CD14-positive monocyte (primary cell): ENCODE results near the gene GRID2IP. TPM values are rescaled to one million over a fixed set of nuclear protein-coding genes. Genes with fewer than 3 reads are reported as not detected.

Source experiments
- DNase-seq, 3 donors: peaks; one replicate each; pipeline ENCODE4 v3.0.0-alpha.2; 2011 to 2022
- H2AFZ ChIP-seq: 2 replicates; pipeline ENCODE4 v1.6.0; 2012; ENCODE audit warnings: mild to moderate bottlenecking, low read depth, low read length, inconsistent platforms; ENCODE audit not compliant: insufficient read depth, poor library complexity, severe bottlenecking
- H3K27ac ChIP-seq, 2 donors: 1 replicate in 1 of 2; 2 replicates in 1 of 2; pipeline ENCODE4 v1.5.1; 2012 to 2013; ENCODE audit warnings: low read length in 2 of 2, control low read depth in 1 of 2, inconsistent platforms in 1 of 2, low read depth in 1 of 2, mild to moderate bottlenecking in 1 of 2
- H3K27me3 ChIP-seq, 2 donors: one replicate each; pipeline versions ENCODE4 v1.6.0 to v1.6.1; 2011 to 2013; ENCODE audit warnings: low read length in 2 of 2; ENCODE audit not compliant: control insufficient read depth in 2 of 2, insufficient read depth in 2 of 2
- H3K36me3 ChIP-seq, 2 donors: replicated peaks in 1 of 2; 1 replicate in 1 of 2; 2 replicates in 1 of 2; pipeline versions ENCODE4 v1.5.1 to v1.6.1; 2012 to 2013; ENCODE audit warnings: low read length in 2 of 2, control low read depth in 1 of 2, inconsistent platforms in 1 of 2, mild to moderate bottlenecking in 1 of 2; ENCODE audit not compliant: insufficient read depth in 2 of 2, control insufficient read depth in 1 of 2
- H3K4me1 ChIP-seq, 2 donors: 1 replicate in 1 of 2; 2 replicates in 1 of 2; pipeline versions ENCODE4 v1.5.1 to v1.6.1; 2012 to 2013; ENCODE audit warnings: low read length in 2 of 2, control low read depth in 1 of 2, inconsistent platforms in 1 of 2, mild to moderate bottlenecking in 1 of 2, moderate library complexity in 1 of 2; ENCODE audit not compliant: insufficient read depth in 2 of 2, control insufficient read depth in 1 of 2
- H3K4me2 ChIP-seq: replicated peaks from 2 replicates; pipeline ENCODE3; 2012; ENCODE audit warnings: low read length, moderate library complexity, mild to moderate bottlenecking; ENCODE audit not compliant: poor library complexity, severe bottlenecking; ENCODE audit errors: extremely low read depth
- H3K4me3 ChIP-seq, 3 experiments: fragments of 200-600 bp in 1 of 3; sonication (generic) in 1 of 3; replicated peaks in 1 of 3; 1 replicate in 2 of 3; 2 replicates in 1 of 3; pipeline ENCODE4 v1.5.1; 2011 to 2013; ENCODE audit warnings: low read length in 3 of 3, mild to moderate bottlenecking in 3 of 3, control low read depth in 2 of 3, low read depth in 2 of 3, inconsistent platforms in 1 of 3, moderate library complexity in 1 of 3
- H3K79me2 ChIP-seq: 2 replicates; pipeline ENCODE4 v1.6.0; 2012; ENCODE audit warnings: mild to moderate bottlenecking, control low read depth, inconsistent platforms, low read length, moderate library complexity; ENCODE audit not compliant: insufficient read depth
- H3K9ac ChIP-seq: 2 replicates; pipeline ENCODE4 v1.6.0; 2017; ENCODE audit warnings: low read length, mild to moderate bottlenecking; ENCODE audit not compliant: insufficient read depth, poor library complexity, severe bottlenecking
- H3K9me3 ChIP-seq, 2 donors: replicated peaks in 1 of 2; 1 replicate in 1 of 2; 2 replicates in 1 of 2; pipeline versions ENCODE4 v1.5.1 to v1.6.1; 2012 to 2013; ENCODE audit warnings: low read length in 2 of 2, control low read depth in 1 of 2; ENCODE audit not compliant: control insufficient read depth in 1 of 2, insufficient read depth in 1 of 2
- H4K20me1 ChIP-seq: 2 replicates; pipeline ENCODE4 v1.6.0; 2012; ENCODE audit warnings: mild to moderate bottlenecking, low read length, control low read depth, moderate library complexity; ENCODE audit not compliant: insufficient read depth
- H3K27ac Mint-ChIP-seq, 7 donors: one replicate each; pipeline ENCODE4 v1.8.0; 2020; ENCODE audit warnings: mild to moderate bottlenecking in 7 of 7, mixed read lengths in 7 of 7, moderate library complexity in 6 of 7, inconsistent platforms in 2 of 7
- H3K27me3 Mint-ChIP-seq, 3 donors: one replicate each; pipeline ENCODE4 v1.8.0; 2021 to 2022; ENCODE audit warnings: low read depth in 3 of 3, mild to moderate bottlenecking in 3 of 3, mixed read lengths in 3 of 3, moderate library complexity in 3 of 3, inconsistent platforms in 1 of 3
- H3K36me3 Mint-ChIP-seq, 2 donors: one replicate each; pipeline ENCODE4 v1.8.0; 2020; ENCODE audit warnings: mixed read lengths in 2 of 2, inconsistent platforms in 1 of 2, mild to moderate bottlenecking in 1 of 2
- H3K4me1 Mint-ChIP-seq: one replicate; pipeline ENCODE4 v1.8.0; 2020; ENCODE audit warnings: mild to moderate bottlenecking, mixed read lengths
- H3K4me3 Mint-ChIP-seq, 2 donors: one replicate each; pipeline ENCODE4 v1.8.0; 2020; ENCODE audit warnings: mild to moderate bottlenecking in 2 of 2, mixed read lengths in 2 of 2, moderate library complexity in 1 of 2
- H3K9me3 Mint-ChIP-seq, 7 donors: one replicate each; pipeline ENCODE4 v1.8.0; 2020 to 2022; ENCODE audit warnings: mixed read lengths in 7 of 7, mild to moderate bottlenecking in 6 of 7, moderate library complexity in 6 of 7, inconsistent platforms in 2 of 7
- CTCF ChIP-seq: fragments of 200-600 bp; IDR thresholded peaks from one replicate; pipeline ENCODE4 v1.8.0; 2022; ENCODE audit warnings: antibody characterized with exemption, mild to moderate bottlenecking
- WGBS: methylation state at CpG from one replicate; pipeline ENCODE4 v1.1.5; 2013; ENCODE audit warnings: missing lambda C conversion rate; ENCODE audit not compliant: insufficient coverage; 5-methylcytosine and 5-hydroxymethylcytosine counted together
- intact Hi-C, 2 donors: fragments of 100-400 bp; cut with micrococcal nuclease; formaldehyde crosslinking; loops; one replicate each; pipeline versions ENCODE4 v1.15.0 to v1.15.1; 2023
- polyA plus RNA-seq, 3 donors: library from polyadenylated mRNA; depleted of rRNA in 1 of 3; unstranded in 2 of 3; stranded (reverse) in 1 of 3; fragments of 300-500 nt in 2 of 3; fragments of >200 nt in 1 of 3; fragmentation: Illumina TruSeq in 2 of 3; gene quantifications; 1 replicate in 2 of 3; 2 replicates in 1 of 3; pipeline ENCODE4 v1.2.3, GENCODE V29; 2012 to 2021

Gene GRID2IP
- polyA plus RNA-seq, 3 donors, result not detected

DNA sequence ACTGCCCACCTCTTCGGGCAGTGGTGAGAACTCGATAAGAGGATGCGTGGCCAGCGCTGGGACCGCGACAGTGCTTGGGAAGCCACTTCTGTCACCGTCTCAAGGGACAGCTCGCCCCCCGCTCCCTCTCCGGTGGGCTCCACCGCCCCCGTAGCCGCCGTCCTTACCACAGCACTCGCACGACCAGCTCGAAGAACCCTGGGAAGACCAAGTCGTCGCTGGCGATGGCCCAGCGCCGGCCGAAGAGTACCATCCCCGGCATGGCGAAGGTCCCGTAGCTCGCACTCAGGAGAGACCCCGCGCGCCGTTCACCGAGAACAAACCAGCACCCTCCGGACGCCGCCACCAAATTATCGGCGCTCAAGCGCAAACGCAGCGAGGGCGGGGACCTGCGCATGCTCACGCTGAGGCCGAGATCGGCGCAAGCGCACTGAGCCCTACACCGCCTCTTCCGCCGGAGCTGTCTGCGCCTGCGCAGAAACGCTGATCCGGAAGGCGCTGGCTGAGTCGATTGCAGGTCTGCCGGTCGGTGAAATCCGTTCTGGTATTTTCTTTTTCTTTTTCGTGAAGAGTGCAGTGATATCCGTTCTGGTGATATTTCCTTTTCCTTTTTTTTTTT lies 103.6 kb downstream of the GRID2IP start, which contains the start of gene DAGLB:
TSS of gene DAGLB (minus strand) at position 374 of the 619 bp plus-strand sequence. CDS start at position 262, 112 bp downstream.
- no peaks in the 10 kb centered on the region for H3K9me3 Mint-ChIP-seq
- peak within 1 kb of the TSS; percentile 86 for H2AFZ ChIP-seq

More for the DNA sequence above, 103.6 kb downstream of the GRID2IP start, which contains the start of gene DAGLB:
- peak within 1 kb of the TSS; percentile 85 to 96 for H3K27ac ChIP-seq
- peak within 1 kb of the TSS; percentile 71 to 96 (median 88) for H3K4me3 ChIP-seq
- Mint-ChIP-seq H3K4me1 (peaks cover 45% of the 10 kb centered on the region), H3K27me3 (peaks cover 0 to 4% (median 4%) of the 10 kb centered on the region in 3 donors), H3K4me3 (peak within 1 kb of the TSS; percentile 92 to 94), H3K36me3 (peaks cover 28 to 31% of the 10 kb centered on the region in 2 donors), H3K27ac (peak within 1 kb of the TSS; percentile 95 to 98 (median 97))
- under 1% methylated on average over 54 of the region's 61 CpGs for WGBS
- no peaks in the 10 kb centered on the region for H3K9me3 ChIP-seq
- peaks cover 26 to 30% of the 10 kb centered on the region in 2 donors for H3K36me3 ChIP-seq
- DNase-seq, result peak; percentile 92 to 93 (median 93)
- peaks cover 30 to 45% of the 10 kb centered on the region in 2 donors for H3K4me1 ChIP-seq
- no peak for TF ChIP-seq CTCF
- peak within 1 kb of the TSS; percentile 82 for H3K9ac ChIP-seq
- peak within 1 kb of the TSS; percentile 85 for H3K4me2 ChIP-seq
- no peaks in the 10 kb centered on the region for H3K27me3 ChIP-seq
- H3K79me2 ChIP-seq, result peaks cover 51% of the 10 kb centered on the region
- peaks cover 51% of the 10 kb centered on the region for H4K20me1 ChIP-seq
- intact Hi-C loops, result no loop called here

Other genes starting within 250 kb of the GRID2IP start
- 1 to 10 TPM; 4.0 to 4.9 (median 4.0) TPM for gene FAM220A, start 202.5 kb downstream of the GRID2IP start, polyA plus RNA-seq
- 100 to 1,000 TPM; 421 to 652 (median 629) TPM for gene RAC1, start 176.9 kb downstream of the GRID2IP start, polyA plus RNA-seq
- gene DAGLB, start 103.5 kb downstream of the GRID2IP start, polyA plus RNA-seq, result 10 to 100 TPM; 15.2 to 47.0 (median 16.4) TPM
- 100 to 1,000 TPM in 1 of 3 donors, 10 to 100 TPM in 2; 30.3 to 103 (median 91.7) TPM for gene KDELR2, start 67.3 kb downstream of the GRID2IP start, polyA plus RNA-seq
- 10 to 100 TPM; 30.3 to 55.6 (median 52.9) TPM for gene ZDHHC4, start 26.0 kb upstream of the GRID2IP start, polyA plus RNA-seq
- gene INTS15, start 38.6 kb upstream of the GRID2IP start, polyA plus RNA-seq, result 10 to 100 TPM; 16.9 to 32.7 (median 17.2) TPM
- under 1 TPM in 1 of 3 donors, not detected in 2; 0.15 TPM for gene ZNF853, start 64.1 kb upstream of the GRID2IP start, polyA plus RNA-seq
- 10 to 100 TPM in 1 of 3 donors, 1 to 10 TPM in 1, under 1 TPM in 1; 0.66 to 41.1 (median 1.2) TPM for gene ZNF316, start 85.9 kb upstream of the GRID2IP start, polyA plus RNA-seq
- gene ZNF12, start 155.5 kb upstream of the GRID2IP start, polyA plus RNA-seq, result 1 to 10 TPM; 4.9 to 8.1 (median 5.7) TPM
- under 1 TPM in 1 of 3 donors, not detected in 2; 0.03 TPM for gene RSPH10B2, start 202.6 kb upstream of the GRID2IP start, polyA plus RNA-seq